ENCODE results near the gene SPATA46. TPM values are rescaled to one million over a fixed set of nuclear protein-coding genes. Genes with fewer than 3 reads are reported as not detected.

SPATA46 gene
- total and polyA plus RNA-seq, 9 donors: not detected

DNA sequence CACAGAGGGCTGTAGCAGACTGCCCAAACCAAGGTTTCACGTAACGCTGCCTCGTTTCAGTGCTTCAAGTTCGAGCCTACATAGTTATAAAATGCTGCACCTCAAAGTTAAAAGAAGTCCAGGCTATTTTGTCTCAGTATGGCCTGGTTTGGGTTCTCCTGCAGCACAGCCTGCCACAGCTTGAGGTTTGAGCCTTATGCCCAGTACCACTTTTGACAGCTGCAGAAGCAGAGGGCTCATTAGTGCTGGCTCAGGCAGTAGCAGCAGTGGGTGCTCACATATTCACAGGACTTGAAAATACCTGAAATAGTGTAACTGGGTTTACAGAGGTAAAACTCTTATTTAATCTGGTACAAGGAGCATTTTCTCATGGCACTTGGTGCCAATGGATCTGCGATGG, 15.3 kb downstream of the SPATA46 start:
- Histone ChIP-seq H3K9me3 (no peaks in the 10 kb centered on the region), H3K4me1 (ENCODE audit: insufficient read depth) (no peaks in the 10 kb centered on the region), H3K4me3 (no peak overlapping the region), H3K27ac (no peak overlapping the region), H3K27me3 (no peaks in the 10 kb centered on the region), H3K36me3 (no peaks in the 10 kb centered on the region)
- DNase-seq: no peak
- intact Hi-C loops (cut with DNase I): no loop called here
- WGBS, 3 donors: 88 to 94% (median 93%) methylated on average over 5 of the region's 5 CpGs
- no peak for TF ChIP-seq EP300 (IDR thresholded peaks at IDR 0.05)
- TF ChIP-seq POLR2A (IDR thresholded peaks at IDR 0.05): no peak
- TF ChIP-seq, protein P1, sequence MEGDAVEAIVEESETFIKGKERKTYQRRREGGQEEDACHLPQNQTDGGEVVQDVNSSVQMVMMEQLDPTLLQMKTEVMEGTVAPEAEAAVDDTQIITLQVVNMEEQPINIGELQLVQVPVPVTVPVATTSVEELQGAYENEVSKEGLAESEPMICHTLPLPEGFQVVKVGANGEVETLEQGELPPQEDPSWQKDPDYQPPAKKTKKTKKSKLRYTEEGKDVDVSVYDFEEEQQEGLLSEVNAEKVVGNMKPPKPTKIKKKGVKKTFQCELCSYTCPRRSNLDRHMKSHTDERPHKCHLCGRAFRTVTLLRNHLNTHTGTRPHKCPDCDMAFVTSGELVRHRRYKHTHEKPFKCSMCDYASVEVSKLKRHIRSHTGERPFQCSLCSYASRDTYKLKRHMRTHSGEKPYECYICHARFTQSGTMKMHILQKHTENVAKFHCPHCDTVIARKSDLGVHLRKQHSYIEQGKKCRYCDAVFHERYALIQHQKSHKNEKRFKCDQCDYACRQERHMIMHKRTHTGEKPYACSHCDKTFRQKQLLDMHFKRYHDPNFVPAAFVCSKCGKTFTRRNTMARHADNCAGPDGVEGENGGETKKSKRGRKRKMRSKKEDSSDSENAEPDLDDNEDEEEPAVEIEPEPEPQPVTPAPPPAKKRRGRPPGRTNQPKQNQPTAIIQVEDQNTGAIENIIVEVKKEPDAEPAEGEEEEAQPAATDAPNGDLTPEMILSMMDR (IDR thresholded peaks at IDR 0.05): no peak

DNA sequence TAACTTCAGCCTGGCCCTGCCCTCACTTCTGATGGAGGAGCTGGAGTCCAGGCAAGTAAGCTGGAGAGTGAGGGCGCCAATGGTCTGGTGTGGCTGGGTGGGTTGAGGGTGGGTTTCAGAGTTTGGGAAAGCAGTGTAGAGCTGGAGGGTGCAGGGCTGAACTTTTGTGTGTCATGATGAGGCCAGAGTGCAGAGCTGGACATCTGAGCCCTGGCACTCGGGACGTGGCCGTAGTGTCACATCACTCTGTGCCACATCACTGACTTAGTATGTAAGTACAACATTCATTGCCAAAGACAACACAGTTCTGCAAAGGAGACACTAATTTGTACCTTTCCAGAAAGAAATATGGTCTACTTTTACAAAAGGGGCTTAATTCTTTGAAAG, 15.8 kb downstream of the SPATA46 start:
- Histone ChIP-seq H3K27me3 (no peaks in the 10 kb centered on the region), H3K4me1 (ENCODE audit: insufficient read depth) (no peaks in the 10 kb centered on the region), H3K4me3 (no peak overlapping the region), H3K36me3 (no peaks in the 10 kb centered on the region), H3K27ac (no peak overlapping the region), H3K9me3 (no peaks in the 10 kb centered on the region)
- intact Hi-C loops (cut with DNase I): no loop called here
- 92 to 94% (median 93%) methylated on average over 4 of the region's 4 CpGs for WGBS, 3 donors
- DNase-seq: no peak
- TF ChIP-seq, protein P1 (IDR thresholded peaks at IDR 0.05): no peak
- no peak for TF ChIP-seq EP300 (IDR thresholded peaks at IDR 0.05)
- TF ChIP-seq POLR2A (IDR thresholded peaks at IDR 0.05): no peak

DNA sequence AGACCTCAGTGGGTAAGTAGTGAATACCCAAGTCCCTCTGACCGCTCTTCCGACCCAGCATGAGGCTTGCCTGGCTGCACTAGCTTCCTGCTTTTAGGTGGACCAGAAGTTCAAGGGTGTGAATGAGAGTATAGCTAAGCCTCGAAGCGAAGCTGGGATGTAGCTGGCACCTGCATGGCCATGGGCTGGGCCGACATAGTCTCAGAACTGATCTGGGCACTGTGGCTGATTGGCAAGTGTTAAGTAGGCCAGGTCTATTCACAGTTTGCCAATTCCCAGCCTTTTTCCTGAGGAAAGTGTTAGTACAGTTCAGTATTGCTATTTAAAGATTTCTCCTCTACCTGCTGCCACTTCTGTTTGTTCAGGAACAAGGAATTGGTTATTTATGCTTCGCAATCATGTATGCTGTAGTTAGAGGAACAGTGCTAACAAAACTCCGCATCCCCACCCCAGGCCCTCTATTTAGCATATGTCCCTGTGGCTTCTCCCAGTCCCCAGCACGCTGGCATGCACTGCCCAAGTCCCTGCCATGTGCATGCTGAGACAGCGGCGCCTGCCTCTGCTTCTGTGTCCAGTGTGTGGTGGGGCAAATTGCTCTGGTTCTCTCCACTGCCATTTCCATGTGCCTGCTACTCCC, 16.3 kb downstream of the SPATA46 start:
- Histone ChIP-seq H3K27me3 (no peaks in the 10 kb centered on the region), H3K4me3 (no peak overlapping the region), H3K36me3 (no peaks in the 10 kb centered on the region), H3K4me1 (ENCODE audit: insufficient read depth) (no peaks in the 10 kb centered on the region), H3K9me3 (no peaks in the 10 kb centered on the region), H3K27ac (no peak overlapping the region)
- no peak for DNase-seq
- intact Hi-C loops (cut with DNase I): no loop called here
- WGBS, 3 donors: 95 to 97% (median 95%) methylated on average over 10 of the region's 10 CpGs
- no peak for TF ChIP-seq EP300 (IDR thresholded peaks at IDR 0.05)
- TF ChIP-seq POLR2A (IDR thresholded peaks at IDR 0.05): no peak
- TF ChIP-seq, protein P1 (IDR thresholded peaks at IDR 0.05): no peak

DNA sequence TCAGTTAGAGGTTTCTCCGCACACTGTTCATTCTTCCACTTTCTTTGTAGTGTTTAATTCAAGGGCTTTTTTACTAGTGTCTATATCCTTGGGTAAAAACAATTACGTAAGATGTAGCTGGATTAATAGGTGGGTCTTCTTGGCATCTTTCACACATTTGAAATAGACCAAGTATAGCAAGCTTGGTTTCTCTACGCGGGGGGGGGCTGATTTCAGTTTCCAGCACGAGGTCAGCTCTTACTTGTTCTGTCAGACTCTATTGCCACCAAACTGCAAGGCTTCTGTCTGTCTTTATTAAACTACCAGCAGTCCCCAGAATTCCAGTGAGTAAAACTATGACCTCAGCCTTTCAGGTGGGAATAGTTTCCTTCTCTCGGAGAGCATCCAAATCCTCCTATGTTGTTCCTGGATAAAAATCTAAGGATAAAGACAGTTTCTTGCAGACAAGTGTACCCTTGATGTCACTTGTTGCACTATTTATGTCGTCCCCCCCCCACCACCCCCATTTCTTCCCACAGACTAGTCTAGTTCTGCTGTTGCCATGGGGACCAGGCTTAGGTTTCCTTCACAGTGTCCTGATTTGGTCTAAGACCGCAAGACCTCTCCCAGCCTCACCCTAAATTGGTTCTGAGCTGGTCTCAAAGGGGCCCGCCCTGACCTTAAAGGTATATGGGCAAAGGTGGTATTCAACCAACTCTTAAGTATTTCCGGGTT, 17.0 kb downstream of the SPATA46 start:
- Histone ChIP-seq H3K9me3 (no peaks in the 10 kb centered on the region), H3K4me3 (no peak overlapping the region), H3K36me3 (no peaks in the 10 kb centered on the region), H3K27ac (no peak overlapping the region), H3K27me3 (no peaks in the 10 kb centered on the region), H3K4me1 (ENCODE audit: insufficient read depth) (no peaks in the 10 kb centered on the region)
- intact Hi-C loops (cut with DNase I): no loop called here
- DNase-seq: no peak
- WGBS, 3 donors: 82 to 91% (median 88%) methylated on average over 10 of the region's 10 CpGs
- TF ChIP-seq, protein P1 (IDR thresholded peaks at IDR 0.05): no peak
- TF ChIP-seq EP300 (IDR thresholded peaks at IDR 0.05) (no peak), POLR2A (IDR thresholded peaks at IDR 0.05) (no peak)
